NCI-H524 treated with DMSO at 0.1 percent for 48 hours (cell line): ENCODE measurements around the gene ALDH4A1.
A peak's percentile ranks its signal among the peaks of the same experiment; 100 is the strongest.
"Not testable (repeated sequence)": the region's sequence is repeated elsewhere in the genome, so short reads cannot be mapped to it uniquely, and the experiment has no call there.

ENCODE experiments used
- DNase-seq: peaks from one replicate; lab custom pipeline; 2025; lab: John Stamatoyannopoulos, UW

The ALDH4A1 gene

GRCh38 chr1:18900303-18900841, 2.0 kb downstream of the ALDH4A1 start:
- DNase-seq, result no peak

DNA sequence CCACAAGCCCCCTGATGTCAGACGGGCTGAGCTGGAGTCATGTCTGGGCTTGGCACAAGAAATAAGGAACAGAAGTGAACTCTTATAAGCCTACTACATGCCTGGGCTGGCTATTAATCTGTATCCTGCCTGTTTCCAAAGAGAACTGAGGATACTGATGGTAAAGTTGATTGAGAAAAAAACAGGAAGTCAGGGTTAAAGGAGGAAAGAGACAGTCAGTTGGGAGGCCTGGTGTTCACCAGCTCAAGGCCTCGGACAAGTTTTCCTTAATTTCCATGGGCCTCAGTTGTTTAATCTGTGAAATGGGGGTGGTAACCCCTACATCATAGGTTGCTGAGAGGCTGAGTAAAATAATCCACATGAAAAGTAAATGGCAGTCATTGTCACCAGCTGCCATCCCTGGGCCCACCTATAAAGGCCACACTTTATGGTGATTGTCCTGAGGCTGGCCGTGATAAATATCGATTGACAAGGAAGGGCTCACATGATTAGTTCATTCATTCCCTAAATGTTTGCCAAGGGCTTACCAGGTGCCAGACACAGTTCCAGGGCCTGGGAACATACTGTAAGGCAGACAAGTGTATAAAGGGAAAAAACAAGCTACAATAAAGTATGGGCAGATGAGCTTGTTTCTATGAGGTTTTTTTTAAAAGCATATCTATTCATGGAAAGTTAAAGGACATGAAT, 2.8 kb downstream of the ALDH4A1 start:
- no peak for DNase-seq

DNA sequence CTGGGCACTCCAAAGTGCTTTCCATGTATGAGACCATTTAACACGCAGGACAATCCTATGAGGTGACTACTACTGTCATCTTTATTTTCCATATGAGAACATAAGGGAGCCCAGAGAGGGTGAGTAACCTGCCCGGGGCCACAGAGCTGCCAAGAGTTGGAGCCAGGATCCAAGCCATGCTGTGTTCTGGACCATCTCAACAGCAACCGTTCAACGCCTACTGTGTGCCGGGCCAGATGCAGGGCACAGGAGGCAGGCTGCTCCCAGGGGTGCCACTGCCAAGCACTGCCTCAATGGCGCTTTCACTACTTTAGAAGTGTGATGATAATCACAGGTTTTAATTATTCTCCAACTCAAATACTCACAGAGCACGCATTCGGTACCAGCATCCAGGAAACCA, 3.8 kb downstream of the ALDH4A1 start:
- DNase-seq, result no peak

DNA sequence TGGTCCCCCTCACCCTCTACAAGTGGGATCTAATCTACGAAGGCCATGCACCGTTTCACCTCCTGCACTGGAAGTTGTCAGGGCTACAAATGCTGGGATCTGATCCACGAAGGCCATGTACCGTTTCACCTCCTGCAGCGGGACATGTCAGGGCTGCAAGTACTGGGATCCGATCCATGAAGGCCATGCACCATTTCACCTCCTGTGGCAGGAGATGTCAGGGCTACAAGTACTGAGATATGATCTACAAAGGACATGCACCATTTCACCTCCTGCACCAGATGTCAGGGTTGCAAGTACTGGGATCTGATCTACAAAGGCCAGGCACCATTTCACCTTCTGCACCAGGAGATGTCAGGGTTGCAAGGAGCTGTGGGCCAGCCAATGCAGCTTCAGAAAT, 7.0 kb downstream of the ALDH4A1 start:
- DNase-seq, result no peak

- DNase-seq, result no peak
Measured at GRCh38 chr1:18893120-18893519, 9.2 kb downstream of the ALDH4A1 start.

DNA sequence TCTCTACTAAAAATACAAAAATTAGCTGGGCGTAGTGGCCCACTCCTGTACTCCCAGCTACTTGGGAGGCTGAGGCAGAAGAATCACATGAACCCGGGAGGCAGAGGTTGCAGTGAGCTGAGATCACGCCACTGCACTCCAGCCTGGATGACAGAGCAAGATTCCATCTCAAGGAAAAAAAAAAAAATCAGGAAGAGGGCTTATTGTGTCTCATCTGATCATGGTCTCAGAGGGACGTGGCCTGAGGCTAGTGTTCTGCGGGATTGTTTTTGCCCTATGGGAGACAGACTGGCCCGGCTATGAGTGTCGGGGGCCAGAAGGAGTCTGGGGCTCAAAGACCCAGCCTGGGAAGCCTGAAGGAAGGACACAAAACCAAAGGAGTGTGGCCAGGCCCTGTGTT, 10.5 kb downstream of the ALDH4A1 start:
- not testable (repeated sequence) for DNase-seq

GRCh38 chr1:18891426-18891780, 11.0 kb downstream of the ALDH4A1 start:
- DNase-seq, result no peak

DNA sequence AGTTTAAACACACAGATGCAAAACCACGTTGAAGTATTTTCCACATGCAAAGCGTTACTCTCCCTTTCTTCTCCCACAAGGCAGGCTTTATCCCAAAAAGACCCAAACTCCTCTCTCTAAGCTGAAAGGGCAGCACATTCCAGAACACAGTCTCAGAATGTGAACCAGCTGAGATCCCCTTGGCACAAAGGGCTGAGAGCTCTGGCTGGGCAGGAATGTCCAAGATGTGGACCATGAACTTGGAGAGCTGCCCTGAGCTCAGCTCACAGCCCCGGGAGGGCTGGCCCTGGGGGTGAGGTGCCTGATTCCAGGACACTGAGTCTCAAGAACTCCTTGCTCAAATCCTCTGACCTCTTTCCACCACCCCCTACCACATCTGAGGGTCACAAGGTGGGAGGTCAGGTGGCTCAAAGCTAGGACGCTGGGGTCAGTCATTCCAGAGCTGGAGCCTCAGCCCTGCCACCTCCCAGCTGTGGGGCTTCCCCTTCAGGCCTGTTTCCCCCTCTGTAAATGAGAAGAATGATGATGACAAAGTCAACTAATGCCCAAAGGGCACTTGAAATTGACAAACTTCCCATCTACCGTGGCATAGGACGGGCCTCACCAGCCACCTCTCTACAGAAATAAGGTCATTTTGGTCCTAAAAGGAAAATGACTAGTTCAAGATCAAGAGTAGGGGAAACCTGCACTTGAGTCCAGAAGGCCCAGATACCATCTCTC, 11.5 kb downstream of the ALDH4A1 start:
- no peak for DNase-seq

DNA sequence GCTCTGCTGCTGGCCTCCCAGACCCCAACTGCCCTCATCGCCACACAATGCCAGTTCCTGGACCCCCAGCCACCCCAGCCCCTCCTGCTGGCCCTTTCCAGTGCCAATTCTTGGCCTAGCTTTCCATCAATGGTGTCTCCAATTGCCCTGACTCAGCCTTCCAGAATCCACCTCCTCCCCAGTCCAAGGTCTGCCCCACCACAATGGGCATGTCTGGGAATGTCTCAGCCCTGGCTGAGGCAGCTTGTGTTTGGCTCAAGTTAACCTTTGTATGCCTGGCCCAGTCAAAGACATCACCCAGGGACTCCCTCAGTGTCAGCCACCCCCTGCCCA, 16.4 kb downstream of the ALDH4A1 start:
- DNase-seq, result no peak

DNA sequence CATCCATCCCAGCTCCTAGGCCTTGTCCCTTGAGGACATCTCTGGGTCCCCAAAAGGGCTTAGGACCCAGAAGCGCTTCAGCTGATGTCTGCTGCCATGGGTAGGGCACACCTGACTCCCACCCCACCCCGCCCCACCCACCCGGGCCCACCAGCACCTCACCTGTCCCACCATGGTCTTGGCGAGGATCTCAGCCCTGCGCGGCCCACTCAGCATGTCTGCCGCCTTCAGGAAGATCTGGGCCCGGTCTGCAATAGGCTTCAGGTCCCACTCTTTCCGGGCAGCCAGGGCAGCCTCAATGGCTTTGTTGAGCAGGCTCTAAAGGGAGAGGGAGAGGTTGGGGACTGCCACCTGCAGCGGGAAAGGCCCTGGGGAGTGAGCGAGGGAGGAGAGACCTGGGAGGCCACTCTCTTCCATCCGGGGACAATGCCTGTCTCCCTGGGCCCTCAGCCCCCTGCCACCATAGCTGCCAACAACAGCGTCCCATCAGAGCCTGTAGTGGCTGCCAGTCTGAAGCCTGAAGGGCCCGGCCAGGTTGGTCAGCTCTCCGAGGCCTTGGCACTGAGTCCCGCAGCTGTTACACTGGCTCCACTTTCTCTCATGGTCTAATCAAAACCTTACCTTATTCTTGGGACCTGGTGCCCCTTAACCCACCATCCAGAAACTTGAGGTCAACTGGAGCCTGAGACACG, 16.9 kb downstream of the ALDH4A1 start:
- DNase-seq, result no peak

- no peak for DNase-seq
Measured at GRCh38 chr1:18884727-18885126, 17.6 kb downstream of the ALDH4A1 start.

- no peak for DNase-seq
Measured at GRCh38 chr1:18884419-18884717, 18.0 kb downstream of the ALDH4A1 start.

DNA sequence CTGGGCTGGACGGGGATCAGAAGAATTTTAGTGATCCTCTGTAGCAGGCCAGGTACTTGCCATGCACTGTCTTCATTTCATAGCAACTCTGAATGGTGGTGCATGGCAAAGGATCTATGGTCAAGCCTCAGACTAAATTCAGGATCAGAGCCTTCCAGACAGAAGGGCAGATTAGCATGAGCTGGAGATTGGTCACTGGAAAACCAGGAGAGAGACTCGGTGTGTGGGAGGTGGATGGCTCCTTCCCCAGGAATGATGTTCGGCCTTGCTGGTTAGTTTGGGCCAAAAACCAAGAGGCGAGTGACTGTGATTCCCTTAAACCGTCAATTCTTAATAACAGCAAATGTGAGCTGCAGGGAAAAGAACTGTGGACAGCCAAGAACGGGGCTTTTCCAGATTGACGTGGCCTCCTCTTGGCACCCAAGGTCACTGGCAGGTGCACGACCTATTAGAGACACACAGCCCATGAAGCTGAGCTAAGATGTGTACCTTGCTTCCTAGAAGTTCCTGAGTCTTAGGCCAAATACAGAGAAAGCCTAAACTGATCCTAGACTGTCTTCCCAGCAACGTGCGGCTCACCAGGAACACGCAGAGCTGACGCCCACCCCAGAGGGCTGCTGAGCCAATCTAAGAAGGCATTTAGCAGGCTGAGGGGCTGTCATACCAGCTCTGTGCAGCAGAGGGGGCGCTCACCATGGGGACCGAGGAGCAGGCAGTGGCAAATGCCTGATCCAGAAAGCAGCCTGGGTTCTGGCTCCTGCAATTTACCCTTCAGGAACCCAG, 18.5 kb downstream of the ALDH4A1 start:
- no peak for DNase-seq

DNA sequence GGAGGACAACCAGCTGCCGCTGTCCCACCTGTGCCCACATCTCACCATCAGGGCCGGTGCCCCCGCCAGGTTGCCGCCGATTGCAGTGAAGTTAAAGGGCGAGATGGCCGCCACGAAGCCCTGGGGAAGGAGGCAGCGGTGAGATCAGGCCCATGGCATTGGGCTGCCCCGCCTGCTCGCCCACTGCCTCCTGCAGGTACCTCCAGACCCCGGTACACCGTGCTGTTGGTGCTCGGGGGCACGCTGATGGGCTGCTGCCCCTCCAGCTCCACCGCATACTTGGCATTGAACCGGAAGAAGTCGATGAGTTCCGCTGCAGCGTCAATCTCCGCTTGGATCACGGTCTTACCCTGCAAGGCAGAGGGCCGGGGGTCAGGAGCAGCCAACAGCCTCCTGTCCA, 19.3 kb downstream of the ALDH4A1 start:
- DNase-seq, result no peak

DNA sequence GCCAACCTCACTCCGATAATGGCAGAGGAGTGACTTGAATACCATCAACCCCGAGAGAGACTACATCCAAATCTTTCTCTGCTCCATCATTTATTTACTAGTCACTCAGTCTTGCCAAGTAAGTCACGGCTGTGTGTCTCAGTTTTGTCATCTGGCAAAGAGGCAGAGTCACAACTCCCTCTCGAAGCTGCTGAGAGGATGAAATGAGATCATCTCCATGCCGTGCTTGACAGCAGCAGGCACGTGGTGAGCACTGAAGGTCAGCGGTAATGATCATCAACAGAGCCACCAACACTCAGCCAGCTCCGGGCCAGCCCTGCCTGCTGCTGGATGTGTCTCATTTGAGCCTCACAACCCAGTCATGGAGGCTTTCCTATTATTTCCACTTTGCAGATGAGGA, 19.9 kb downstream of the ALDH4A1 start:
- no peak for DNase-seq

DNA sequence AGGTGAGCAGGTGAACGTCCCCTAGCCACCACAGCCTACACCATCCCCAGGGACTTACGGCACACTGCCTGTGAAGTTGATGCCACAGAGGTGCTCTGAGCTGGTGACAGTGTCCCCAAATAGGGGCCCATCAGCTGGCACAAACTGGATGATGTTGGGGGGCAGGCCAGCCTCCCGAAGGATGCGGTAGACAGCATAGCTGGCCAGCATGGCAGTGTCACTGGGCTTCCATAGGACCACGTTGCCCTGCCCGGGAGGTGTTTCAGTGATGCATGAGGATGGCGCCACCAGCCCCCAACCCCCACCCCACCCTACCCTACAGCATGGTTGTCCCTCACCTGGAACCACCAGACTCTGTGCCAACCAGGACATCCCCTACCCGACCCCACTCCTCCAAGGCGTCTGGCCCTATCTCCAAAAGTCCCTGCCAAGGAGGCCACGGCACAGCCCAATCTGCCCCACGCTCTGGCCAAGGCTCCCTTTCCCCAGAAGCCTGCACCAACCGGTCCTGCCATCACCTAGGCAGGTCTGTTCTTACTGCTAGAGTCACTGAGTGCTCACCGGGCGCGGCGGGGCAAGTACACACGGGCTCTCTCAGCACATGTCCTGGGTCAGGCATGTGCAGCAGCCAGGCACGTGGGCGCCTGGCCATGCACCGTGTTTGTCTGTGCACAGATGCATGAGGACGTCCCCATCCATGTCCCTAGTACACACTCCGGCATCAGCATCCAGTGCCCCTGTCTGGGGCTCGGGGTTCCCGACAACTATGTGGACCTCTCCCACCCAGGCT, 20.5 kb downstream of the ALDH4A1 start:
- no peak for DNase-seq

DNA sequence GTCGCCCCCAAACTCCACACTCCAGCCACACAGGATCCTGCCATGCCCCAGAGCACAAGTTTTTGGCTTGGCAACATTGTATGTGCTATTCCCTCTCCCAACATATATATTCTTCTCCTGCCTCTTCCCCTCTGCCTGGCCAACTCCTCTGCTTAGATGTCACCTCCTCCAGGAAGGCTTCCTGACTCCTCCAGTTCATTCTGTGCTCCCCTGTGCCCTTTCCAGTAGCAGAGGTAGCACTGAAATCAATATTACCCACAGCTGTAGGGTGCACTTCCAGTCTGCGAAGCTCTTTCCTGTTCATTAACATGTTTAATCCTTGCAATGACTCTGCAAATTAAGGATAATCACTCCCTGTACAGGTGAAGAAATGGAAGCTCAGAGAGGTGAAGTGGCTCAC, 21.2 kb downstream of the ALDH4A1 start:
- DNase-seq, result no peak

DNA sequence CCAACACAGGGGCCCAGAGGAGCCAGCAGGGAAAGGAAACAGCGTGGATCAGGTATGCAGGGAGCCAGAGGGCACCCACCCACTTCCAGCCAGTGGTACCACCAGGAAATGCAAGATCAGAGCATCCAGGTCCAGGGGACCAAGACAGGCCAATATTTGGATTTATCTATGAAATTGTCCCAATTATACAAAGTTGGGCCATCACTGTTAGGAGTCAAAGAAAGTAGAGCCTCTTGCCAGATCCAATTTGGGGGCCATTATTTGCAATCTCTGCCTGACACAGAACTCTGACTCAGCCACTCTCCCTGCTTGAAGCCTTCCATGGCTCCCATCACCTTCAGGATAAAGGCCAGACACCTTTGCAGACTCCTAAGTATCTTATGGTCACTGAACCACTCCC, 21.8 kb downstream of the ALDH4A1 start:
- DNase-seq, result no peak

- DNase-seq, result peak; percentile 42
Measured at GRCh38 chr1:18879791-18880309, 22.5 kb downstream of the ALDH4A1 start.

GRCh38 chr1:18879215-18879790, 23.1 kb downstream of the ALDH4A1 start:
- DNase-seq, result no peak

DNA sequence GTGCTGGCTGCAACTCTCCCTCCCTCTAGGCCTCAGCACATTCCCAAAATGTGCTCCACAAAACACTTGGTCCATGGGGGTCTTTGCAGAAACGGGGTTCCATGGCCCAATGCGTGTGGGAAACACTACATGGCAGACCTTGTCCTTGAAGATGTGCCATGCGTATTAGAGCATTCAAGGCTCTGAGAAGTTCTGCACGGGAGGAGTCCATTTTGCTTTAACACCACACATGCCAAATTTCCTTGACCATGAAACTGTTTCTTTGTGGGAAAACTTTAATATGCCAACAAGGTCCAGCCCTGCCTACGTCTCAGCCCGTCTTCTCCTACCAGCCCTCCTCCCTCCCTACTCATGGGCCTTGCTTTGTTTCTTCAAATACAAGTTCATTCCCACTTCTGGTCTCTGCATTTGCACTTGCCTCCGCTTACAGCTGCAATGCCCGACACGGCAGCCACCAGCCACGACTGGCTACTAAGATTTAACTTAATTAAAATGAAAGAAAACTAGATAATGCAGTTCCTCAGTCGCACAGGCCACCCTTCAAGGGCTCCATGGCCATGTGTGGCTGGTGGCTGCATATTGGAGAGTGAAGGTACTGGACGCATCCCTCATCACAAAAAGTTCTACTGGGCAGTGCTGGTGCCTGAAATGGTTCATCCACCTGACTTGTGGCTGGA, 23.7 kb downstream of the ALDH4A1 start:
- DNase-seq, result no peak
